ENCODE data around the gene KLF18. TPM values are rescaled to one million over a fixed set of nuclear protein-coding genes. Genes with fewer than 3 reads are reported as not detected.
"Not testable (repeated sequence)": the region's sequence is repeated elsewhere in the genome, so short reads cannot be mapped to it uniquely, and the experiment has no call there.

Gene KLF18
- total RNA-seq, 1 donor from 2014 or later: not detected

GRCh38 chr1:44129616-44130500, 11.6 kb downstream of the KLF18 start:
- DNase-seq (ENCODE audit: low read depth): no peak
- no peak for TF ChIP-seq CTCF (conservative IDR thresholded peaks at IDR 0.05; ENCODE audit: low read depth, low read length)
- H3K4me3 ChIP-seq (ENCODE audit: low read depth, low read length): no peak overlapping the region

GRCh38 chr1:44120398-44120949, 21.0 kb downstream of the KLF18 start:
- H3K4me3 ChIP-seq (ENCODE audit: low read depth, low read length): no peak overlapping the region
- TF ChIP-seq CTCF (conservative IDR thresholded peaks at IDR 0.05; ENCODE audit: low read depth, low read length): no peak
- DNase-seq (ENCODE audit: low read depth): no peak

GRCh38 chr1:44119525-44119924, 21.9 kb downstream of the KLF18 start:
- DNase-seq (ENCODE audit: low read depth): no peak
- no peak for TF ChIP-seq CTCF (conservative IDR thresholded peaks at IDR 0.05; ENCODE audit: low read depth, low read length)

GRCh38 chr1:44118682-44119081, 22.7 kb downstream of the KLF18 start, which contains the start of gene KLF17:
TSS of gene KLF17 (plus strand) at chr1:44118821. CDS start at chr1:44118908, 87 bp downstream.
- no peak within 1 kb of the TSS for H3K4me3 ChIP-seq (ENCODE audit: low read depth, low read length)

More at GRCh38 chr1:44119525-44119924, 21.9 kb downstream of the KLF18 start:
- H3K4me3 ChIP-seq (ENCODE audit: low read depth, low read length): no peak overlapping the region

GRCh38 chr1:44117272-44117671, 24.2 kb downstream of the KLF18 start:
- not testable (repeated sequence) for DNase-seq (ENCODE audit: low read depth); H3K4me3 ChIP-seq (ENCODE audit: low read depth, low read length)

More at GRCh38 chr1:44118682-44119081, 22.7 kb downstream of the KLF18 start, which contains the start of gene KLF17:
- no peak for DNase-seq (ENCODE audit: low read depth)
- TF ChIP-seq CTCF (conservative IDR thresholded peaks at IDR 0.05; ENCODE audit: low read depth, low read length): no peak

GRCh38 chr1:44114098-44114497, 27.3 kb downstream of the KLF18 start:
- DNase-seq (ENCODE audit: low read depth): no peak
- no peak overlapping the region for H3K4me3 ChIP-seq (ENCODE audit: low read depth, low read length)
- TF ChIP-seq CTCF (conservative IDR thresholded peaks at IDR 0.05; ENCODE audit: low read depth, low read length): no peak

- H3K4me3 ChIP-seq (ENCODE audit: low read depth, low read length): no peak overlapping the region
- TF ChIP-seq CTCF (conservative IDR thresholded peaks at IDR 0.05; ENCODE audit: low read depth, low read length): no peak
- no peak for DNase-seq (ENCODE audit: low read depth)
These were observed 28.3 kb downstream of the KLF18 start for GRCh38 chr1:44113095-44113609.
